DOHH2 (cell line): ENCODE measurements around the gene CHRND.

Experiments used
- EZH2phosphoT487 ChIP-seq: fragments of 200-600 bp; sonication (generic); IDR thresholded peaks from 2 replicates; pipeline ENCODE4 v1.6.1; 2017; ENCODE audit warnings: borderline replicate concordance, mild to moderate bottlenecking, antibody characterized with exemption, low read length, moderate library complexity, mixed read lengths
- TF ChIP-seq, protein P1 (sequence below): fragments of 200-600 bp; sonication (generic); IDR thresholded peaks from one replicate; pipeline ENCODE4 v1.5.1; 2014; ENCODE audit warnings: antibody characterized with exemption, mild to moderate bottlenecking, low read depth, low read length; ENCODE audit not compliant: poor library complexity, severe bottlenecking

DNA sequence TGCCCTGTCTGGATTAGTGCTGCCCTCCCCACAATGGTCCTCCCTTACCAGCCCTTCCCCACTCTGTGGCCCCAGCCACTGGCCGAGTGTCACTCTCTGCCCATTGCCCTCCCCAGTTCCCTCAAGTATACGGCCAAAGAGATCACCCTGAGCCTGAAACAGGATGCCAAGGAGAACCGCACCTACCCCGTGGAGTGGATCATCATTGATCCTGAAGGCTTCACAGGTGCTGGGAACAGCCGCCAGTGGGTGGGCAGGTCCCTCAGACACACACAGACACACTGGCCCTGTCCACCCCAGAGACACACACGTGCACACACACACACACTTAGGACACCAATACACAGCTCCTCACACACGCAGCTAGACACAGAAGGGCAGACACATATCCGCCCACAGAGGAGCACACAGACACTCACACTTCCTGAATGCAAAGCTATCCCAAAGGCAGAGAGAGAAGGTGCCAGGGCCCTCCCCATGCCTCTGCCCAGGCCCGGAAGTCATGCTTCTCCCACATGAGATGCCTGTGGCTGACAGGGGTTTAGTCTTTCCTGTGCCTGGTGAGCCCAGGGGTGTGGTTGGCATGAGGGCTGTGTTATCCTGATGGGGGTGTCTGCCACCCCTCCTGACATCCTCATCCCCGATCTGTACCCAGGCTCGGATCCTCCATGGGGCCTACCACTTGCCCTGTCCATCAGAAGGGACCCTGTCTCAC, 2.9 kb downstream of the CHRND start:
- TF ChIP-seq, protein P1, sequence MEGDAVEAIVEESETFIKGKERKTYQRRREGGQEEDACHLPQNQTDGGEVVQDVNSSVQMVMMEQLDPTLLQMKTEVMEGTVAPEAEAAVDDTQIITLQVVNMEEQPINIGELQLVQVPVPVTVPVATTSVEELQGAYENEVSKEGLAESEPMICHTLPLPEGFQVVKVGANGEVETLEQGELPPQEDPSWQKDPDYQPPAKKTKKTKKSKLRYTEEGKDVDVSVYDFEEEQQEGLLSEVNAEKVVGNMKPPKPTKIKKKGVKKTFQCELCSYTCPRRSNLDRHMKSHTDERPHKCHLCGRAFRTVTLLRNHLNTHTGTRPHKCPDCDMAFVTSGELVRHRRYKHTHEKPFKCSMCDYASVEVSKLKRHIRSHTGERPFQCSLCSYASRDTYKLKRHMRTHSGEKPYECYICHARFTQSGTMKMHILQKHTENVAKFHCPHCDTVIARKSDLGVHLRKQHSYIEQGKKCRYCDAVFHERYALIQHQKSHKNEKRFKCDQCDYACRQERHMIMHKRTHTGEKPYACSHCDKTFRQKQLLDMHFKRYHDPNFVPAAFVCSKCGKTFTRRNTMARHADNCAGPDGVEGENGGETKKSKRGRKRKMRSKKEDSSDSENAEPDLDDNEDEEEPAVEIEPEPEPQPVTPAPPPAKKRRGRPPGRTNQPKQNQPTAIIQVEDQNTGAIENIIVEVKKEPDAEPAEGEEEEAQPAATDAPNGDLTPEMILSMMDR: no peak
- no peak for TF ChIP-seq EZH2phosphoT487
